Measurements from ENCODE around the gene NBPF10. TPM values are rescaled to one million over a fixed set of nuclear protein-coding genes. Genes with fewer than 3 reads are reported as not detected.

Gene NBPF10
- total RNA-seq = 1.9 and 2.4 TPM in 2 replicates

GRCh38 chr1:146144465-146144864 lies at the start of gene NBPF10:
TSS of gene NBPF10 (minus strand) at chr1:146144804. CDS start at chr1:146144769, 35 bp downstream.

Other genes with a start within 250 kb of the NBPF10 start
- gene ITGA10, start 234.8 kb downstream of the NBPF10 start, total RNA-seq = 1.5 and 2.6 TPM in 2 replicates
- 24.7 TPM in 2 replicates for gene PEX11B, start 226.1 kb downstream of the NBPF10 start, total RNA-seq
- gene RBM8A, start 217.3 kb downstream of the NBPF10 start, total RNA-seq = 46.2 and 47.6 TPM in 2 replicates
- gene LIX1L, start 186.8 kb downstream of the NBPF10 start, total RNA-seq = 50.8 and 52.1 TPM in 2 replicates
- 1.3 and 1.6 TPM in 2 replicates for gene ANKRD34A, start 180.2 kb downstream of the NBPF10 start, total RNA-seq
- 8.4 and 13.0 TPM in 2 replicates for gene POLR3GL, start 180.1 kb downstream of the NBPF10 start, total RNA-seq
- gene TXNIP, start 148.2 kb downstream of the NBPF10 start, total RNA-seq = 34.5 and 50.3 TPM in 2 replicates
- not detected in 2 replicates for gene HJV, start 123.1 kb downstream of the NBPF10 start, total RNA-seq
- gene NOTCH2NLA, start 84.2 kb upstream of the NBPF10 start, total RNA-seq = 81.4 and 83.4 TPM in 2 replicates